NCI-H1105 (cell line): Measurements from ENCODE around the gene WDR13.
"Not testable (repeated sequence)": the region's sequence is repeated elsewhere in the genome, so short reads cannot be mapped to it uniquely, and the experiment has no call there.

ENCODE experiments used
- DNase-seq: peaks from one replicate; lab custom pipeline; 2025; lab: John Stamatoyannopoulos, UW

Gene WDR13

GRCh38 chrX:48597353-48598264 lies at the start of gene WDR13:
WDR13 (plus strand) TSS chrX:48597492; CDS start chrX:48597997, 505 bp downstream.
- peak; percentile 74 for DNase-seq

GRCh38 chrX:48548871-48549270 lies 48.4 kb upstream of the WDR13 start:
- DNase-seq, result no peak

GRCh38 chrX:48555731-48556325 lies 41.5 kb upstream of the WDR13 start:
- DNase-seq, result not testable (repeated sequence)

- DNase-seq, result no peak
Measured at GRCh38 chrX:48558271-48558670, 39.0 kb upstream of the WDR13 start.

GRCh38 chrX:48559636-48560035 lies 37.7 kb upstream of the WDR13 start:
- DNase-seq, result no peak

- DNase-seq, result no peak
Measured at GRCh38 chrX:48560056-48560455, 37.2 kb upstream of the WDR13 start.

GRCh38 chrX:48560681-48561080 lies 36.6 kb upstream of the WDR13 start:
- no peak for DNase-seq

GRCh38 chrX:48569958-48570357 lies 27.3 kb upstream of the WDR13 start:
- no peak for DNase-seq

GRCh38 chrX:48573690-48574269 lies 23.5 kb upstream of the WDR13 start:
- peak; percentile 39 for DNase-seq

GRCh38 chrX:48574270-48575266 lies 22.7 kb upstream of the WDR13 start, which contains the start of gene RBM3:
RBM3 (plus strand) TSS chrX:48574484; CDS start chrX:48575181, 697 bp downstream.
- peak; percentile 83 for DNase-seq

- no peak for DNase-seq
Measured at GRCh38 chrX:48575642-48576041, 21.6 kb upstream of the WDR13 start.

- no peak for DNase-seq
Measured at GRCh38 chrX:48576108-48576507, 21.2 kb upstream of the WDR13 start.

GRCh38 chrX:48578661-48579128 lies 18.6 kb upstream of the WDR13 start:
- DNase-seq, result no peak

GRCh38 chrX:48579259-48579658 lies 18.0 kb upstream of the WDR13 start:
- DNase-seq, result no peak

GRCh38 chrX:48580662-48581061 lies 16.6 kb upstream of the WDR13 start:
- no peak for DNase-seq

GRCh38 chrX:48584698-48585097 lies 12.6 kb upstream of the WDR13 start:
- DNase-seq, result no peak

- no peak for DNase-seq
Measured at GRCh38 chrX:48589482-48590162, 7.7 kb upstream of the WDR13 start.

GRCh38 chrX:48590203-48591103 lies 6.8 kb upstream of the WDR13 start:
- no peak for DNase-seq

- DNase-seq, result no peak
Measured at GRCh38 chrX:48591255-48591791, 6.0 kb upstream of the WDR13 start.

- DNase-seq, result no peak
Measured at GRCh38 chrX:48592971-48593370, 4.3 kb upstream of the WDR13 start.
